H1 (cell line): ENCODE results near the gene KCNQ1OT1. TPM values are rescaled to one million over a fixed set of nuclear protein-coding genes. Genes with fewer than 3 reads are reported as not detected.
A peak's percentile ranks its signal among the peaks of the same experiment; 100 is the strongest.

Experiments used
- CTCF ChIA-PET: fragments of 300-600 bp; sonication (Branson Sonifier 250); formaldehyde crosslinking; loops from one replicate; lab custom pipeline; 2021; ENCODE audit not compliant: partially characterized antibody; lab: Charles Lee
- POLR2A ChIA-PET: fragments of 300-600 bp; sonication (Branson Sonifier 250); formaldehyde crosslinking; loops from one replicate; lab custom pipeline; 2021; ENCODE audit warnings: inconsistent platforms; ENCODE audit not compliant: partially characterized antibody; lab: Charles Lee
- DNase-seq, 2 experiments: peaks; one replicate each; pipeline versions ENCODE4 v3.0.0 to v3.0.0-alpha.2; 2010 to 2022; ENCODE audit warnings: low spot score in 2 of 2, low read depth in 1 of 2, mixed read lengths in 1 of 2
- FAIRE-seq: peaks from 2 replicates; lab custom pipeline; 2011; peaks lifted over from hg19 to GRCh38; lab: Jason Lieb, UNC
- H2AFZ ChIP-seq: 2 replicates; pipeline ENCODE4 v1.8.1; 2012; ENCODE audit warnings: low read length, inconsistent platforms
- H2AK5ac ChIP-seq: 2 replicates; pipeline ENCODE4 v1.6.1; 2013; ENCODE audit warnings: low read depth, low read length
- H2BK120ac ChIP-seq: replicated peaks from 2 replicates; pipeline ENCODE3; 2013; ENCODE audit warnings: low read depth, low read length, inconsistent platforms
- H2BK12ac ChIP-seq: 2 replicates; pipeline ENCODE4 v1.6.1; 2013; ENCODE audit warnings: low read depth, low read length
- H2BK15ac ChIP-seq: 2 replicates; pipeline ENCODE4 v1.6.1; 2013; ENCODE audit warnings: low read length
- H2BK20ac ChIP-seq: 2 replicates; pipeline ENCODE4 v1.6.1; 2013; ENCODE audit warnings: low read length
- H2BK5ac ChIP-seq: 2 replicates; pipeline ENCODE4 v1.6.1; 2013; ENCODE audit warnings: low read depth, low read length
- H3K14ac ChIP-seq: 2 replicates; pipeline ENCODE4 v1.6.1; 2013; ENCODE audit warnings: inconsistent platforms; ENCODE audit not compliant: insufficient read length
- H3K18ac ChIP-seq: 2 replicates; pipeline ENCODE4 v1.6.1; 2013; ENCODE audit warnings: low read length; ENCODE audit errors: extremely low read depth
- H3K23ac ChIP-seq: 2 replicates; pipeline ENCODE4 v1.6.1; 2013; ENCODE audit warnings: inconsistent platforms; ENCODE audit not compliant: insufficient read length
- H3K23me2 ChIP-seq: 2 replicates; pipeline ENCODE4 v1.6.1; 2013; ENCODE audit warnings: low read depth, low read length
- H3K27ac ChIP-seq: 2 replicates; pipeline ENCODE4 v1.6.1; 2011; ENCODE audit warnings: low read depth, low read length, inconsistent platforms
- H3K27me3 ChIP-seq, 4 experiments: replicated peaks in 1 of 4; 1 replicate in 1 of 4; 2 replicates in 3 of 4; pipeline versions ENCODE4 v1.6.1 to v1.8.1; 2011 to 2013; ENCODE audit warnings: low read length in 3 of 4, mild to moderate bottlenecking in 3 of 4, inconsistent platforms in 2 of 4, mixed read lengths in 2 of 4, moderate library complexity in 1 of 4; ENCODE audit not compliant: control insufficient read depth in 3 of 4, insufficient read depth in 3 of 4; ENCODE audit errors: extremely low read depth in 1 of 4
- H3K36me3 ChIP-seq, 4 experiments: 2 replicates each; pipeline versions ENCODE4 v1.6.1 to v1.8.1; 2011 to 2013; ENCODE audit warnings: mild to moderate bottlenecking in 4 of 4, low read length in 3 of 4, moderate library complexity in 2 of 4, control low read depth in 1 of 4, inconsistent platforms in 1 of 4; ENCODE audit not compliant: insufficient read depth in 4 of 4, control insufficient read depth in 2 of 4
- H3K4ac ChIP-seq: replicated peaks from 2 replicates; pipeline ENCODE3; 2013; ENCODE audit warnings: low read length, low read depth, mixed read lengths, inconsistent platforms; ENCODE audit not compliant: insufficient read length
- H3K4me1 ChIP-seq, 4 experiments: replicated peaks in 1 of 4; 1 replicate in 1 of 4; 2 replicates in 3 of 4; pipeline versions ENCODE4 v1.6.1 to v1.8.1; 2011 to 2013; ENCODE audit warnings: low read length in 3 of 4, inconsistent platforms in 2 of 4, mixed read lengths in 1 of 4; ENCODE audit not compliant: insufficient read depth in 4 of 4, control insufficient read depth in 3 of 4
- H3K4me2 ChIP-seq, 2 experiments: 2 replicates each; pipeline versions ENCODE4 v1.6.1 to v1.8.1; 2011 to 2013; ENCODE audit warnings: low read depth in 2 of 2, low read length in 2 of 2, control low read depth in 1 of 2, inconsistent platforms in 1 of 2, mild to moderate bottlenecking in 1 of 2; ENCODE audit not compliant: insufficient read depth in 1 of 2
- H3K4me3 ChIP-seq, 4 experiments: fragments of 200-600, 300-600 bp in 1 of 4; sonication (generic), shearing (Covaris generic), sonication (Bioruptor Twin) in 1 of 4; 2 replicates each; pipeline versions ENCODE4 v1.5.1 to v1.8.1; 2011 to 2016; ENCODE audit warnings: low read length in 4 of 4, low read depth in 3 of 4, control low read depth in 2 of 4, inconsistent platforms in 2 of 4, mild to moderate bottlenecking in 2 of 4, mixed read lengths in 1 of 4, moderate library complexity in 1 of 4; ENCODE audit not compliant: insufficient read depth in 2 of 4; ENCODE audit errors: extremely low read depth in 1 of 4
- H3K56ac ChIP-seq: replicated peaks from 2 replicates; pipeline ENCODE3; 2013; ENCODE audit warnings: low read depth, mild to moderate bottlenecking, mixed read lengths, low read length, inconsistent platforms; ENCODE audit not compliant: insufficient read length
- H3K79me1 ChIP-seq: 2 replicates; pipeline ENCODE4 v1.6.1; 2013; ENCODE audit warnings: low read depth, low read length, control low read depth
- H3K79me2 ChIP-seq, 2 experiments: 2 replicates each; pipeline versions ENCODE4 v1.6.1 to v1.8.1; 2012 to 2013; ENCODE audit warnings: low read length in 2 of 2, mild to moderate bottlenecking in 2 of 2, inconsistent platforms in 1 of 2; ENCODE audit not compliant: insufficient read depth in 2 of 2, control insufficient read depth in 1 of 2
- H3K9ac ChIP-seq, 4 experiments: replicated peaks in 1 of 4; 1 replicate in 1 of 4; 2 replicates in 3 of 4; pipeline versions ENCODE4 v1.6.1 to v1.8.1; 2011 to 2013; ENCODE audit warnings: low read depth in 3 of 4, low read length in 3 of 4, control low read depth in 2 of 4, mild to moderate bottlenecking in 2 of 4, moderate library complexity in 2 of 4, inconsistent platforms in 1 of 4; ENCODE audit errors: extremely low read depth in 1 of 4
- H3K9me3 ChIP-seq, 2 experiments: 2 replicates each; pipeline versions ENCODE4 v1.6.1 to v1.8.1; 2012 to 2013; ENCODE audit warnings: mild to moderate bottlenecking in 2 of 2, moderate library complexity in 2 of 2, control low read depth in 1 of 2, inconsistent platforms in 1 of 2, low read depth in 1 of 2, low read length in 1 of 2, mixed read lengths in 1 of 2; ENCODE audit not compliant: insufficient read depth in 2 of 2
- H4K20me1 ChIP-seq, 2 experiments: replicated peaks in 1 of 2; 2 replicates each; pipeline versions ENCODE3 to v1.8.1; 2011 to 2013; ENCODE audit warnings: inconsistent platforms in 2 of 2, low read length in 2 of 2, mild to moderate bottlenecking in 1 of 2; ENCODE audit not compliant: insufficient read depth in 2 of 2, control insufficient read depth in 1 of 2
- H4K5ac ChIP-seq: 2 replicates; pipeline ENCODE4 v1.6.1; 2013; ENCODE audit warnings: low read length, low read depth, mixed read lengths, inconsistent platforms; ENCODE audit not compliant: insufficient read length
- H4K8ac ChIP-seq: 2 replicates; pipeline ENCODE4 v1.8.0; 2013; ENCODE audit warnings: mild to moderate bottlenecking, moderate library complexity, low read length, inconsistent platforms; ENCODE audit not compliant: insufficient read depth; ENCODE audit errors: extremely low read depth
- H4K91ac ChIP-seq: replicated peaks from 2 replicates; pipeline ENCODE3; 2013; ENCODE audit warnings: low read length, mixed read lengths, inconsistent platforms; ENCODE audit not compliant: insufficient read length
- JUN ChIP-seq: IDR thresholded peaks from 2 replicates; pipeline ENCODE4 v1.6.1; 2011; ENCODE audit warnings: low read depth, mild to moderate bottlenecking, improper control_type of control experiment, low read length
- POLR2A ChIP-seq, 2 experiments: IDR thresholded peaks; 1 replicate in 1 of 2; 2 replicates in 1 of 2; pipeline ENCODE4 v1.6.1; 2011; ENCODE audit warnings: low read depth in 2 of 2, low read length in 2 of 2, mild to moderate bottlenecking in 2 of 2; ENCODE audit errors: control extremely low read depth in 1 of 2
- RBBP5 ChIP-seq: IDR thresholded peaks from 2 replicates; pipeline ENCODE4 v1.7.1; 2012; ENCODE audit warnings: low read depth, mild to moderate bottlenecking, inconsistent platforms, low read length, moderate library complexity, borderline replicate concordance
- WGBS, 2 experiments: shearing (Covaris generic) in 1 of 2; methylation state at CpG; one replicate each; pipeline versions ENCODE4 v1.1.6 to v1.1.7; 2013 to 2015; ENCODE audit warnings: low lambda C conversion rate in 2 of 2, mixed read lengths in 2 of 2, inconsistent platforms in 1 of 2, low coverage in 1 of 2, missing lambda C conversion rate in 1 of 2; ENCODE audit not compliant: insufficient replicate concordance in 2 of 2, insufficient coverage in 1 of 2, insufficient read length in 1 of 2; ENCODE audit errors: extremely low coverage in 1 of 2, missing lambda C conversion rate in 1 of 2; 5-methylcytosine and 5-hydroxymethylcytosine counted together
- polyA plus RNA-seq, 7 experiments: library from polyadenylated mRNA; depleted of rRNA in 3 of 7; stranded (reverse) in 5 of 7; unstranded in 2 of 7; fragments of >200 nt in 5 of 7; fragments of 200-250 nt in 2 of 7; gene quantifications; 1 replicate in 5 of 7; 2 replicates in 1 of 7; 4 replicates in 1 of 7; pipeline versions ENCODE4 v1.2.1 to v1.2.3, GENCODE V29; 2011 to 2013; ENCODE audit warnings: missing spikeins in 2 of 7, mixed read lengths in 2 of 7
- total RNA-seq: library from RNA; stranded (reverse); fragmentation: NEBNext Ultra II Directional; extraction: Animal tissue kit (Norgen Biotek cat#: 25700); gene quantifications from 2 replicates; pipeline ENCODE4 v1.2.1, GENCODE V29; 2021

The KCNQ1OT1 gene
- total and polyA plus RNA-seq, 2 of the 8 experiments (the other 6 are each of a cell fraction or from before 2014, with no cell fraction given) = 0.21 to 1.2 TPM

- Histone ChIP-seq H2AFZ (no peak overlapping the region), H2AK5ac (0 out of 2 replicates have a peak overlapping the region, but pooled peaks have one; percentile 15), H3K27me3 (peaks cover 0 to 20% (median 14%) of the 10 kb centered on the region in 4 experiments; a peak in 6 of 7 replicates), H3K23ac (no peak overlapping the region), H3K14ac (no peak overlapping the region), H3K23me2 (no peaks in the 10 kb centered on the region; the same call in 1 of the 2 replicates), H3K27ac (no peak overlapping the region), H3K79me2 (no peaks in the 10 kb centered on the region), H3K56ac (no peak overlapping the region), H3K9ac (no peak overlapping the region), H2BK15ac (no peak overlapping the region), H3K36me3 (no peaks in the 10 kb centered on the region), H3K4ac (no peak overlapping the region), H3K4me2 (no peak overlapping the region), H3K4me3 (no peak overlapping the region), H3K9me3 (no peaks in the 10 kb centered on the region; a peak in 1 of 4 replicates), H2BK120ac (no peak overlapping the region), H3K79me1 (no peaks in the 10 kb centered on the region), H2BK20ac (no peak overlapping the region), H3K18ac (no peak overlapping the region), H4K91ac (no peak overlapping the region), H4K8ac (no peak overlapping the region; the same call in 1 of the 2 replicates), H2BK12ac (no peak overlapping the region), H3K4me1 (no peaks in the 10 kb centered on the region; a peak in 1 of 7 replicates), H2BK5ac (no peak overlapping the region), H4K20me1 (peaks cover 0 to 4% of the 10 kb centered on the region in 2 experiments), H4K5ac (no peak overlapping the region)
- CTCF ChIA-PET = interaction anchor here (0.8 to 2.7 kb wide), 6 partner anchors 8 to 212 kb away, joined by 3 to 12 read pairs (median 3); no protein-coding TSS in a partner anchor
- TF ChIP-seq JUN (no peak), POLR2A (IDR thresholded peaks at IDR 0.05; ENCODE audit: control extremely low read depth in 1 of 2, low read depth in 2 of 2, low read length in 2 of 2) (no peak), RBBP5 (no peak)
- FAIRE-seq (no peak), DNase-seq (no peak)
- POLR2A ChIA-PET = interaction anchor here (1.0 to 1.2 kb wide), 2 partner anchors 11 to 51 kb away, joined by 3 read pairs; no protein-coding TSS in a partner anchor
- 95% methylated on average over 9 of the region's 9 CpGs; no CpG with 5 or more reads in 1 of the 2 experiments for WGBS, 2 experiments
Observed at GRCh38 chr11:2744166-2744565, 44.4 kb upstream of the KCNQ1OT1 start.
